A549 (cell line): Measurements from ENCODE around the gene LRRC8C. TPM values are rescaled to one million over a fixed set of nuclear protein-coding genes. Genes with fewer than 3 reads are reported as not detected.

Source experiments
- ATAC-seq, 2 experiments: fragments of 200-7000 bp in 1 of 2; fragments of >200 bp in 1 of 2; cut with Nextera tagmentation in 1 of 2; cut with Tn5 transposase in 1 of 2; 3 replicates each; pipeline versions ENCODE4 v1.8.0 to v1.9.1; 2018 to 2020; ENCODE audit warnings: mild to moderate bottlenecking in 1 of 2, moderate library complexity in 1 of 2
- CTCF ChIA-PET: fragments of 300-600 bp; sonication (Branson Sonifier 250); formaldehyde crosslinking; extraction: SDS; loops from one replicate; lab custom pipeline; 2021; ENCODE audit warnings: antibody characterized with exemption, inconsistent platforms; lab: Yijun Ruan, JAX
- POLR2A ChIA-PET: fragments of 350-600 bp; formaldehyde crosslinking; extraction: SDS; loops from one replicate; lab custom pipeline; 2021; ENCODE audit warnings: antibody characterized with exemption, inconsistent platforms; lab: Yijun Ruan, JAX
- DNase-seq, 2 experiments: peaks; one replicate each; pipeline versions ENCODE4 v3.0.0 to v3.0.0-alpha.2; 2011 to 2016; ENCODE audit warnings: low read depth in 1 of 2, low spot score in 1 of 2
- FAIRE-seq: peaks from 2 replicates; lab custom pipeline; 2011; peaks lifted over from hg19 to GRCh38; lab: Jason Lieb, UNC
- H3K27ac ChIP-seq, 2 experiments: fragments of >200 bp; sonication (Bioruptor Twin); formaldehyde crosslinking; 3 replicates each; pipeline ENCODE4 v1.5.1; 2016 to 2017
- H3K4me1 ChIP-seq: fragments of >200 bp; sonication (Bioruptor Twin); formaldehyde crosslinking; 3 replicates; pipeline ENCODE4 v1.6.1; 2016
- H3K4me2 ChIP-seq: fragments of >200 bp; sonication (Bioruptor Twin); formaldehyde crosslinking; 3 replicates; pipeline ENCODE4 v1.6.1; 2016
- H3K4me3 ChIP-seq: fragments of >200 bp; sonication (Bioruptor Twin); formaldehyde crosslinking; 3 replicates; pipeline ENCODE4 v1.5.1; 2016
- H3K9me3 ChIP-seq: fragments of >200 bp; sonication (Bioruptor Twin); formaldehyde crosslinking; 3 replicates; pipeline ENCODE4 v1.6.1; 2016
- FOSB ChIP-seq: fragments of 250-450 bp; sonication (Bioruptor Pico); IDR thresholded peaks from 2 replicates; pipeline ENCODE4 v1.5.0; 2020; ENCODE audit warnings: mild to moderate bottlenecking, moderate library complexity
- FOSL2 ChIP-seq, 2 experiments: fragments of 450-650 bp in 1 of 2; fragments of >200 bp in 1 of 2; sonication (Bioruptor Twin) in 1 of 2; formaldehyde crosslinking; IDR thresholded peaks; 2 replicates each; pipeline versions ENCODE4 v1.5.0 to v1.6.1; 2016 to 2020; ENCODE audit warnings: mild to moderate bottlenecking in 1 of 2, moderate library complexity in 1 of 2
- HOXB5 ChIP-seq: fragments of 250-450 bp; sonication (Bioruptor Pico); IDR thresholded peaks from 2 replicates; pipeline ENCODE4 v1.5.0; 2020; ENCODE audit warnings: mild to moderate bottlenecking, moderate library complexity
- JUN ChIP-seq, 2 experiments: fragments of >200 bp; sonication (Bioruptor Twin); formaldehyde crosslinking; IDR thresholded peaks; 2 replicates in 1 of 2; 3 replicates in 1 of 2; pipeline ENCODE4 v1.6.1; 2016 to 2017
- KDM1A ChIP-seq: fragments of 200-600 bp; sonication (generic); IDR thresholded peaks from 2 replicates; pipeline ENCODE4 v1.6.1; 2016; ENCODE audit warnings: low read depth, mild to moderate bottlenecking
- KDM5A ChIP-seq: fragments of 200-600 bp; sonication (generic); IDR thresholded peaks from 2 replicates; pipeline ENCODE4 v1.6.1; 2016; ENCODE audit warnings: antibody characterized with exemption, mild to moderate bottlenecking
- NFE2L2 ChIP-seq: fragments of 150-350 bp; conservative IDR thresholded peaks from 2 replicates; pipeline ENCODE4 v1.6.1; 2014; ENCODE audit warnings: low read length
- NPAS2 ChIP-seq: fragments of 250-450 bp; sonication (Bioruptor Pico); IDR thresholded peaks from 2 replicates; pipeline ENCODE4 v1.8.0; 2022; ENCODE audit warnings: mild to moderate bottlenecking, moderate library complexity, borderline replicate concordance
- PHF8 ChIP-seq: fragments of 200-600 bp; sonication (generic); IDR thresholded peaks from 2 replicates; pipeline ENCODE4 v1.6.1; 2016; ENCODE audit warnings: low read depth, mild to moderate bottlenecking, antibody characterized with exemption, moderate library complexity, borderline replicate concordance
- POLR2A ChIP-seq: IDR thresholded peaks from 2 replicates; pipeline ENCODE4 v1.6.1; 2012; ENCODE audit warnings: mild to moderate bottlenecking, low read length
- RFX5 ChIP-seq: fragments of 450-650 bp; IDR thresholded peaks from 2 replicates; pipeline ENCODE4 v1.7.1; 2014; ENCODE audit warnings: antibody characterized with exemption, mild to moderate bottlenecking, moderate library complexity
- SREBF2 ChIP-seq: fragments of 450-650 bp; IDR thresholded peaks from 2 replicates; pipeline ENCODE4 v1.6.1; 2014; ENCODE audit warnings: mild to moderate bottlenecking, moderate library complexity
- TFCP2L1 ChIP-seq: fragments of 250-450 bp; sonication (Bioruptor Pico); IDR thresholded peaks from 2 replicates; pipeline ENCODE4 v1.5.0; 2021; ENCODE audit warnings: mild to moderate bottlenecking
- ZC3H11A ChIP-seq: fragments of 450-650 bp; IDR thresholded peaks from 2 replicates; pipeline ENCODE4 v1.6.1; 2014; ENCODE audit warnings: antibody characterized with exemption, mild to moderate bottlenecking
- ZFP36 ChIP-seq: fragments of 450-650 bp; IDR thresholded peaks from 2 replicates; pipeline ENCODE4 v1.6.1; 2014; ENCODE audit warnings: borderline replicate concordance; ENCODE audit not compliant: partially characterized antibody
- WGBS: methylation state at CpG from one replicate; pipeline ENCODE4 v1.1.6; 2017; ENCODE audit errors: missing lambda C conversion rate; 5-methylcytosine and 5-hydroxymethylcytosine counted together
- polyA plus RNA-seq, 4 experiments: library from polyadenylated mRNA; depleted of rRNA in 3 of 4; stranded (reverse); fragments of >200 nt; fragmentation: RNase III in 1 of 4; extraction: RNeasy Plus Mini Kit Qiagen cat#74134 plus additional on column Dnase treatment in 1 of 4; gene quantifications; 2 replicates in 3 of 4; 3 replicates in 1 of 4; pipeline ENCODE4 v1.2.3, GENCODE V29; 2011 to 2017
- TF ChIP-seq, protein P1 (sequence below): fragments of >200 bp; sonication (Bioruptor Twin); formaldehyde crosslinking; IDR thresholded peaks from 2 replicates; pipeline ENCODE4 v1.6.1; 2016
- TF ChIP-seq, protein P2 (sequence below): fragments of 150-350 bp; IDR thresholded peaks from 2 replicates; pipeline ENCODE4 v1.6.1; 2014; ENCODE audit warnings: low read depth, mild to moderate bottlenecking, low read length
- TF ChIP-seq, protein P3 (sequence below): fragments of 250-450 bp; sonication (Bioruptor Pico); IDR thresholded peaks from 2 replicates; pipeline ENCODE4 v1.5.0; 2021; ENCODE audit warnings: mild to moderate bottlenecking, moderate library complexity, borderline replicate concordance
- TF ChIP-seq, protein P4 (sequence below): fragments of 250-450 bp; sonication (Bioruptor Pico); IDR thresholded peaks from 2 replicates; pipeline ENCODE4 v1.5.0; 2020; ENCODE audit warnings: low read depth, mild to moderate bottlenecking, moderate library complexity
- TF ChIP-seq, protein P5 (sequence below): IDR thresholded peaks from 2 replicates; pipeline ENCODE4 v1.6.1; 2012; ENCODE audit warnings: low read depth, borderline replicate concordance

The LRRC8C gene
- polyA plus RNA-seq, 2 of the 4 experiments (the other 2 are of a cell fraction), result 6.3 to 15.9 TPM

DNA sequence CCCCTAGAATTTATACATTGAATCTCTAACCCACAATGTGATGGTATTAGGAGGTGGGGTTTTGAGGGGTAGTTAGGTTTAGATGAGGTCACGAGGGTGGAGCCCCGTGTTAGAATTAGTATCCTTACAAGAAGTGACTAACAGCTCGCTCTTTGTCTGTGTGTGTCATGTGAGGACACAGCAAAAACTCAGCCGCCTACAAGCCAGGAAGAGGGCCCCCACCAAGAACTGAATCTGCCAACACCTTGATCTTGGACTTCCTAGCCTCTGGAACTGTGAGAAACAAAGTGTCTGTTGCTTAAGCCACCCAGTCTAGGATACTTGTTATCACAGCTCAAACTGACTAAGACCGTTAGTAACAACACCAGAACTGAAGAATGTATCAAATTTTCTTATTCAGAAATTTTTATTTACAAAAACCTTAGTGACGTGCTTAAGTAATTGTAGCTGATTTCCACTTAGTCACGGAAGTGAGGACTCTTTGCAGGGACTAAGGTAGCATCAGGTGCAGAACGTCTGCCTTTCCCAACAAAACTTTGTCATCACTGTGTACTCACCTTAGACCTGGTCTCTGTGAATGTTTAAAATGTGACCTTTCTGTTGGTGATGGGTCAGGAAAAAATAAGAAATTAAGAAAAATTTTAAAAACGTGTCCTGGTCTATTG, 24.5 kb upstream of the LRRC8C start:
- H3K4me3 ChIP-seq, result no peak overlapping the region
- peaks cover 6% of the 10 kb centered on the region; the same call in 1 of the 3 replicates for H3K4me1 ChIP-seq
- no peak for FAIRE-seq
- CTCF ChIA-PET, result interaction anchor here (0.7 to 2.0 kb wide), 4 partner anchors 10 to 154 kb away, joined by 3 to 6 read pairs (median 6); no protein-coding TSS in a partner anchor
- TF ChIP-seq, protein P1, sequence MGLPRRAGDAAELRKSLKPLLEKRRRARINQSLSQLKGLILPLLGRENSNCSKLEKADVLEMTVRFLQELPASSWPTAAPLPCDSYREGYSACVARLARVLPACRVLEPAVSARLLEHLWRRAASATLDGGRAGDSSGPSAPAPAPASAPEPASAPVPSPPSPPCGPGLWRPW, result no peak
- TF ChIP-seq KDM1A (no peak), FOSL2 (IDR thresholded peaks at IDR 0.05) (no peak), FOSL2 (CRISPR knock-in tag; IDR thresholded peaks at IDR 0.05) (no peak), ZFP36 (no peak), JUN (IDR thresholded peaks at IDR 0.05) (no peak), SREBF2 (no peak), HOXB5 (CRISPR knock-in tag) (no peak), RFX5 (no peak), PHF8 (no peak), POLR2A (no peak), NPAS2 (CRISPR knock-in tag) (no peak), TFCP2L1 (CRISPR knock-in tag) (no peak), FOSB (CRISPR knock-in tag) (no peak)
- TF ChIP-seq, protein P2, sequence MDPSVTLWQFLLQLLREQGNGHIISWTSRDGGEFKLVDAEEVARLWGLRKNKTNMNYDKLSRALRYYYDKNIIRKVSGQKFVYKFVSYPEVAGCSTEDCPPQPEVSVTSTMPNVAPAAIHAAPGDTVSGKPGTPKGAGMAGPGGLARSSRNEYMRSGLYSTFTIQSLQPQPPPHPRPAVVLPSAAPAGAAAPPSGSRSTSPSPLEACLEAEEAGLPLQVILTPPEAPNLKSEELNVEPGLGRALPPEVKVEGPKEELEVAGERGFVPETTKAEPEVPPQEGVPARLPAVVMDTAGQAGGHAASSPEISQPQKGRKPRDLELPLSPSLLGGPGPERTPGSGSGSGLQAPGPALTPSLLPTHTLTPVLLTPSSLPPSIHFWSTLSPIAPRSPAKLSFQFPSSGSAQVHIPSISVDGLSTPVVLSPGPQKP, result no peak
- TF ChIP-seq, protein P3, sequence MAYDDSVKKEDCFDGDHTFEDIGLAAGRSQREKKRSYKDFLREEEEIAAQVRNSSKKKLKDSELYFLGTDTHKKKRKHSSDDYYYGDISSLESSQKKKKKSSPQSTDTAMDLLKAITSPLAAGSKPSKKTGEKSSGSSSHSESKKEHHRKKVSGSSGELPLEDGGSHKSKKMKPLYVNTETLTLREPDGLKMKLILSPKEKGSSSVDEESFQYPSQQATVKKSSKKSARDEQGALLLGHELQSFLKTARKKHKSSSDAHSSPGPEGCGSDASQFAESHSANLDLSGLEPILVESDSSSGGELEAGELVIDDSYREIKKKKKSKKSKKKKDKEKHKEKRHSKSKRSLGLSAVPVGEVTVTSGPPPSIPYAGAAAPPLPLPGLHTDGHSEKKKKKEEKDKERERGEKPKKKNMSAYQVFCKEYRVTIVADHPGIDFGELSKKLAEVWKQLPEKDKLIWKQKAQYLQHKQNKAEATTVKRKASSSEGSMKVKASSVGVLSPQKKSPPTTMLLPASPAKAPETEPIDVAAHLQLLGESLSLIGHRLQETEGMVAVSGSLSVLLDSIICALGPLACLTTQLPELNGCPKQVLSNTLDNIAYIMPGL (CRISPR knock-in tag), result no peak
- TF ChIP-seq, protein P4, sequence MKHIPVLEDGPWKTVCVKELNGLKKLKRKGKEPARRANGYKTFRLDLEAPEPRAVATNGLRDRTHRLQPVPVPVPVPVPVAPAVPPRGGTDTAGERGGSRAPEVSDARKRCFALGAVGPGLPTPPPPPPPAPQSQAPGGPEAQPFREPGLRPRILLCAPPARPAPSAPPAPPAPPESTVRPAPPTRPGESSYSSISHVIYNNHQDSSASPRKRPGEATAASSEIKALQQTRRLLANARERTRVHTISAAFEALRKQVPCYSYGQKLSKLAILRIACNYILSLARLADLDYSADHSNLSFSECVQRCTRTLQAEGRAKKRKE (CRISPR knock-in tag), result no peak
- TF ChIP-seq, protein P5, sequence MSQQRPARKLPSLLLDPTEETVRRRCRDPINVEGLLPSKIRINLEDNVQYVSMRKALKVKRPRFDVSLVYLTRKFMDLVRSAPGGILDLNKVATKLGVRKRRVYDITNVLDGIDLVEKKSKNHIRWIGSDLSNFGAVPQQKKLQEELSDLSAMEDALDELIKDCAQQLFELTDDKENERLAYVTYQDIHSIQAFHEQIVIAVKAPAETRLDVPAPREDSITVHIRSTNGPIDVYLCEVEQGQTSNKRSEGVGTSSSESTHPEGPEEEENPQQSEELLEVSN, result no peak
- TF ChIP-seq, all 56 proteins: peak for 0
- ATAC-seq (no peak), DNase-seq (no peak)
- 71% methylated on average over 9 of the region's 9 CpGs for WGBS
- no peak overlapping the region for H3K4me2 ChIP-seq
- H3K9me3 ChIP-seq, result no peaks in the 10 kb centered on the region
- POLR2A ChIA-PET, result no interaction called here
- no peak overlapping the region for H3K27ac ChIP-seq

DNA sequence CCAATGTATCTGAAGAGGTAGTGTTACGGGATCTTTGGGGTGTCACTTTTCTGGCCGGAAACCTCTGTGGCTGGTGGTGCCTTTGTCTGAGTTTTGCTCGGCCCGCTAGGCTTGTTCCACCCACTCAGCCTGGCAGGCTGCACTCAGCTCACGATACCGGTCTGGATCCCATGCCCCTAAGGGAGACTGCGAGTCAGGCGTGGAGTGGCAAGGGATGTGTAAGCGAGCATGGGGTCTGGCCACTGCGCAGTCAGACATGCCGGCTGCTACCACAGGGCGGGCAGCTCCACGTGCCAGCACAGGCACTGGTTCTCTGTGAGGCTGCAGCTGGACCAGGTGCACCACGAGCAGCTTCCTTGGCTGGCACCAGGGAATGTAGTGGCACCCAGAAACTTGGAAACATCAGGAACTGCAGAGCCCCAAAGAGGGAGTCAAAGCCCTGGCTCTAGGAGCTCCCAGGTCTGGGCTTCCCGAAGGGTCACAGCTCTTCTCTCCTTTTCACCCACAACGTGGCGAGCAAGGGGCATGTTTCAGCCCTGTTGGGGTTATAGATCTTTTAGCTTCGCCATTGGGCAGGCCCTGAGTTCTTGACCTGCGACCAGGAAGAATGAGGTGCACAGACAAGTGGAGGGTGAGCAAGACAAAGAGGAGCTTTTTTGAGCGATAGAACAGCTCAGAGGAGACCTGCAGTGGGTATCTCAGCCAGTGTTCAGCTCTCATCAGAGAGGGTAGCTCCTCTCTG, 23.8 kb upstream of the LRRC8C start:
- Histone ChIP-seq H3K9me3 (no peaks in the 10 kb centered on the region), H3K4me2 (no peak overlapping the region), H3K4me3 (no peak overlapping the region), H3K4me1 (peaks cover 6% of the 10 kb centered on the region; the same call in 1 of the 3 replicates), H3K27ac (no peak overlapping the region)
- ChIA-PET CTCF (interaction anchor here (0.8 to 2.0 kb wide), 4 partner anchors 10 to 154 kb away, joined by 3 to 6 read pairs (median 6); no protein-coding TSS in a partner anchor), POLR2A (no interaction called here)
- 84% methylated on average over 10 of the region's 20 CpGs for WGBS
- ATAC-seq (no peak), FAIRE-seq (no peak), DNase-seq (no peak)
- TF ChIP-seq SREBF2 (no peak), KDM5A (no peak), KDM1A (no peak), NFE2L2 (no peak), ZC3H11A (no peak)
- TF ChIP-seq, protein P3 (CRISPR knock-in tag), result no peak
